Measurements from ENCODE around the gene SCAMP3. TPM values are rescaled to one million over a fixed set of nuclear protein-coding genes. Genes with fewer than 3 reads are reported as not detected.
A peak's percentile ranks its signal among the peaks of the same experiment; 100 is the strongest.

SCAMP3 gene
- total RNA-seq, 1 donor from 2014 or later: 68.9 TPM

DNA sequence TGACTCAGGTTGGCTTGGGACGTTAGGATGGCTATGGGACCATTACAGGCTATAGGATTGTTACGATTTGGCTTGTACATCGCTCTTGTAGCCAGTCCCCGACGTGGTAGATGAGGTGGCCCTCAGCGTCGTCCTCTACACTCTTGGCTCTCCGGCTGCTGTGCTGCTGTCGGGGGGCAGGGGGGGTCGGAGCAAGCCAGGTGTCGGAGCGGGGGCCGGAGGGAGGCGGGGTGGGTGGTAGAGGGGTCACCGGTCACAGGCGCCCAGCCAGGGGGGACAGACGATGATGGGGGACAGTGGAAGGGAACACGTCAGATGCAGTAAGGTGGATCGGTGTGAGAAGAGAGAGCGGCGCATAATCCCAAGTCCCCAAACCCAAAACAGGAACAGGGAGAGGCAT lies 6.5 kb upstream of the SCAMP3 start:
- Mint-ChIP-seq H3K27me3 (ENCODE audit: low read depth) (no peaks in the 10 kb centered on the region), H3K9me3 (no peaks in the 10 kb centered on the region), H3K4me3 (no peak overlapping the region), H3K4me1 (peaks cover 24% of the 10 kb centered on the region), H3K36me3 (ENCODE audit: low read depth) (peaks cover 38% of the 10 kb centered on the region), H3K27ac (ENCODE audit: unreplicated experiment) (no peak overlapping the region)
- DNase-seq (ENCODE audit: low read depth, low spot score): no peak
- TF ChIP-seq, protein P1, sequence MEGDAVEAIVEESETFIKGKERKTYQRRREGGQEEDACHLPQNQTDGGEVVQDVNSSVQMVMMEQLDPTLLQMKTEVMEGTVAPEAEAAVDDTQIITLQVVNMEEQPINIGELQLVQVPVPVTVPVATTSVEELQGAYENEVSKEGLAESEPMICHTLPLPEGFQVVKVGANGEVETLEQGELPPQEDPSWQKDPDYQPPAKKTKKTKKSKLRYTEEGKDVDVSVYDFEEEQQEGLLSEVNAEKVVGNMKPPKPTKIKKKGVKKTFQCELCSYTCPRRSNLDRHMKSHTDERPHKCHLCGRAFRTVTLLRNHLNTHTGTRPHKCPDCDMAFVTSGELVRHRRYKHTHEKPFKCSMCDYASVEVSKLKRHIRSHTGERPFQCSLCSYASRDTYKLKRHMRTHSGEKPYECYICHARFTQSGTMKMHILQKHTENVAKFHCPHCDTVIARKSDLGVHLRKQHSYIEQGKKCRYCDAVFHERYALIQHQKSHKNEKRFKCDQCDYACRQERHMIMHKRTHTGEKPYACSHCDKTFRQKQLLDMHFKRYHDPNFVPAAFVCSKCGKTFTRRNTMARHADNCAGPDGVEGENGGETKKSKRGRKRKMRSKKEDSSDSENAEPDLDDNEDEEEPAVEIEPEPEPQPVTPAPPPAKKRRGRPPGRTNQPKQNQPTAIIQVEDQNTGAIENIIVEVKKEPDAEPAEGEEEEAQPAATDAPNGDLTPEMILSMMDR (conservative IDR thresholded peaks at IDR 0.05): no peak

DNA sequence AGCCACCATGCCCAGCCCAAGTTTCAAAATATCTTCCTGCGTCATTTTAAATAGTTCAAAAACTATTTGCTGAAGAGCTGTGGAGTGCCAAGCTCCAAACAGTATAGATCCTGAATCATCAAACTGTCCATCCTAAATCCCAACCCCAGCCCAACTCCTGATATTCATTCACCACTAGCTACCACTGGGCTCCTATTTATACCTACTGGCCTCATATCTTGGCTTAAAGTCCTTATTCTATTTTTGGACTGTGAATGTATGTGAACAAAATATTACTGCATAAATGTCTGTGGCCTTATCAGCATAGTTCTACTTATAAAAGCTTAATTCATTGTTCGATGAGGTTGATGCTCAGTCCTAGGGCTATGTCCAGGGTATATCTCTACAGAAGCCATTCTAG lies 5.2 kb upstream of the SCAMP3 start:
- Mint-ChIP-seq H3K27ac (ENCODE audit: unreplicated experiment) (no peak overlapping the region), H3K4me3 (peak overlapping the region; percentile 21), H3K4me1 (peaks cover 18% of the 10 kb centered on the region), H3K27me3 (ENCODE audit: low read depth) (peaks cover under 1% of the 10 kb centered on the region), H3K36me3 (ENCODE audit: low read depth) (peaks cover 35% of the 10 kb centered on the region), H3K9me3 (no peaks in the 10 kb centered on the region)
- DNase-seq (ENCODE audit: low read depth, low spot score): no peak
- TF ChIP-seq, protein P1 (conservative IDR thresholded peaks at IDR 0.05): no peak

DNA sequence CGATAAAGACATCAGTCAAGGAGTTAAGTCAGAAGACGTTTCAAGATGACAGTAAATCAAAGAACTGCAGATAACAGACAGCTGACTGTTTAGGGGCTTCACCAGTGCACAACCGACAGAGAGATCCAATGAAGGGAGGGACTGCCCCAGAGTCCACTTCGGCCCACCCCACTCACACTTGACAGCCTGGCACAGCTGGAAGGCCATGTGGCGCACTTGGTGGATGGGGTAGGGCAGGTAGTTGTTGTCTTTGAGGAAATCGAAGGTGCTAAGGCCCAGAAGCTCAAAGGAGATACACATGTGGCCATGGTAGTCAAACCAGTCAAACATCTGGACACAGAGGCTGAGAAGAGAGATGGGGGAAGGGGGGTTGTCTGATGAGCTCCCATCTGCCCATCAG lies 4.4 kb upstream of the SCAMP3 start:
- DNase-seq (ENCODE audit: low read depth, low spot score): no peak
- no peak overlapping the region for H3K4me3 Mint-ChIP-seq

DNA sequence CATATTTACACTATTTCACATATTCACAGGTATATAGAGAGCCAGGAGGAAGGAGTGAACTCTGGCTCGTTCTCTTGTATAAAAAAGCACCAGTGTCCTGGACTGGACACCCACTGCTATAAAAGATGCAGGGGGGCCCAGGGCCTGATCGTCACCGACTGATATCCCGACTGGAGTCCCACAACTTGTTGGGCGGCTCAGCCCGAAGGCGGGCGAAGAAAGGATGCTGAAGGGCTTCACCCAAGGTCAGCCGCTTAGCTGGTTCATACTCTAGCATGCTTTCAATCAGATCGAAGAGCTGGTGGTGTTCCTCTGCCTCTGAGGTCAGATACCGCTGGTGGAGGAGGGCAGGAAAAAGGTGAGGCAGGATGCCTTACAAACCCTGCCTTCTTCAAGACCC lies 907 bp upstream of the SCAMP3 start:
- no peak for DNase-seq (ENCODE audit: low read depth, low spot score)
- no peaks in the 10 kb centered on the region for H3K9me3 Mint-ChIP-seq
- peaks cover 27% of the 10 kb centered on the region for H3K4me1 Mint-ChIP-seq
- TF ChIP-seq, protein P1 (conservative IDR thresholded peaks at IDR 0.05): no peak
- peak overlapping the region; percentile 98 for H3K4me3 Mint-ChIP-seq
- H3K27ac Mint-ChIP-seq (ENCODE audit: unreplicated experiment): no peak overlapping the region
- H3K27me3 Mint-ChIP-seq (ENCODE audit: low read depth): peaks cover 4% of the 10 kb centered on the region
- peaks cover 21% of the 10 kb centered on the region for H3K36me3 Mint-ChIP-seq (ENCODE audit: low read depth)

More for the DNA sequence above, 4.4 kb upstream of the SCAMP3 start:
- no peaks in the 10 kb centered on the region for H3K9me3 Mint-ChIP-seq
- peaks cover 36% of the 10 kb centered on the region for H3K36me3 Mint-ChIP-seq (ENCODE audit: low read depth)
- H3K27ac Mint-ChIP-seq (ENCODE audit: unreplicated experiment): no peak overlapping the region
- peaks cover 19% of the 10 kb centered on the region for H3K4me1 Mint-ChIP-seq
- H3K27me3 Mint-ChIP-seq (ENCODE audit: low read depth): peaks cover 4% of the 10 kb centered on the region
- TF ChIP-seq, protein P1 (conservative IDR thresholded peaks at IDR 0.05): no peak

DNA sequence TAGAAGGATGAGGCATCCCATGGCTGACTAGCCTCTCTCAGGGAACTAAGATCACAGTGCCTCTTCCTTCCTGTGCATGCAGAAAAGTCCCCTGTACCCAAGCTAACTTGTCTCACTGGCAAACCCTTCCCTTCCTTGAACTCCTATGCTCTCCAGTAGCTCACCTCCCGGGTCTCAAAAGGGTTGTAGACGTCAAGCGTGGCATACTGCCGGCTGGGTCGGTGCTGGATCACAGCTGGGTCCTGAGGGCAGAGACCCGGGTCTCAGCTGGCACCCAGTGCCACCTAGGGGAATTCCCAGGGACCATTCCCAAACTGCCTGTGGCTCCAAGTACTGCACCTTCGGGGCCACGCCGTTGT lies 688 bp downstream of the SCAMP3 start:
- Mint-ChIP-seq H3K9me3 (no peaks in the 10 kb centered on the region), H3K4me3 (peak overlapping the region; percentile 98), H3K4me1 (peaks cover 37% of the 10 kb centered on the region), H3K27me3 (ENCODE audit: low read depth) (peaks cover 4% of the 10 kb centered on the region), H3K36me3 (ENCODE audit: low read depth) (peaks cover 23% of the 10 kb centered on the region), H3K27ac (ENCODE audit: unreplicated experiment) (peak overlapping the region; percentile 91)
- no peak for DNase-seq (ENCODE audit: low read depth, low spot score)
- TF ChIP-seq, protein P1 (conservative IDR thresholded peaks at IDR 0.05): peak; percentile 14

DNA sequence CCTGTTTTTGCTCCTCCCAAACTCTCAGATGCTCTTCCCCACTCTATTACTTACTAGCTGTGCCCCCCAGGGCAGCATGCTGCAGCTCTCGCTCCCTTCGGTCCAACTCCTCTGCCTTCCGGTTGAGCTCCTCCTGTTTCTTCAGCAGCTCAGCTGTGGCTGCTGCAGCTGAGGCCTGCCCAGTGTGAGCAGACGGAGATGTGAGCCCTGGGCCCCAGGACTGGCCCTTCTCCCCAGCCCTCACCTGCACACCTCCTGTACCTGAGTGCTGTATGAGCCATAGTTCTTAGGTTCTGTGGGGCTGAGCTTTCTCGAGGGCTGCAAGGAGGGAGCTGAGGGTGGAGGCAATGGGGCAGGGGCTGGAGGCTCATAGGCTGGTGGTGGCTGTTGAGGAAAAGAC lies 1.9 kb downstream of the SCAMP3 start:
- DNase-seq (ENCODE audit: low read depth, low spot score): no peak
- Mint-ChIP-seq H3K36me3 (ENCODE audit: low read depth) (peaks cover 18% of the 10 kb centered on the region), H3K27me3 (ENCODE audit: low read depth) (peaks cover 4% of the 10 kb centered on the region), H3K27ac (ENCODE audit: unreplicated experiment) (no peak overlapping the region), H3K4me1 (peaks cover 46% of the 10 kb centered on the region), H3K4me3 (peak overlapping the region; percentile 98), H3K9me3 (no peaks in the 10 kb centered on the region)
- TF ChIP-seq, protein P1 (conservative IDR thresholded peaks at IDR 0.05): no peak

Data from neural crest cell (in vitro differentiated cells).